ENCODE measurements around the gene TTC1. TPM values are rescaled to one million over a fixed set of nuclear protein-coding genes. Genes with fewer than 3 reads are reported as not detected.
A peak's percentile ranks its signal among the peaks of the same experiment; 100 is the strongest.
"Not testable (repeated sequence)": the region's sequence is repeated elsewhere in the genome, so short reads cannot be mapped to it uniquely, and the experiment has no call there.

Gene TTC1, protein sequence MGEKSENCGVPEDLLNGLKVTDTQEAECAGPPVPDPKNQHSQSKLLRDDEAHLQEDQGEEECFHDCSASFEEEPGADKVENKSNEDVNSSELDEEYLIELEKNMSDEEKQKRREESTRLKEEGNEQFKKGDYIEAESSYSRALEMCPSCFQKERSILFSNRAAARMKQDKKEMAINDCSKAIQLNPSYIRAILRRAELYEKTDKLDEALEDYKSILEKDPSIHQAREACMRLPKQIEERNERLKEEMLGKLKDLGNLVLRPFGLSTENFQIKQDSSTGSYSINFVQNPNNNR
- polyA plus RNA-seq (ENCODE audit: insufficient read depth in 1 of 5, insufficient read length in 5 of 5, low replicate concordance in 1 of 5), result 10 to 100 TPM; 55.0 to 66.3 (median 58.8) TPM
- long read RNA-seq, donor 1, transcript TTC1-201 (8 exons, 1,467 nt), result major isoform, 11 of 80 reads
- long read RNA-seq, donor 1, partial matches to known transcripts, result 65 of 80 reads
- long read RNA-seq, donor 1, other reads (novel, unspliced or antisense), result 0 of 80 reads
- long read RNA-seq, donor 2, transcript TTC1-201 (8 exons, 1,467 nt), result major isoform, 13 of 22 reads
- long read RNA-seq, donor 2, partial matches to known transcripts, result 6 of 22 reads
- long read RNA-seq, donor 2, other reads (novel, unspliced or antisense), result 0 of 22 reads
- long read RNA-seq, donor 3, partial matches to known transcripts, result 12 of 16 reads
- long read RNA-seq, donor 3, other reads (novel, unspliced or antisense), result 0 of 16 reads
- long read RNA-seq, donor 4, transcript TTC1-201 (8 exons, 1,467 nt), result major isoform, 5 of 28 reads
- long read RNA-seq, donor 4, partial matches to known transcripts, result 20 of 28 reads
- long read RNA-seq, donor 4, other reads (novel, unspliced or antisense), result 0 of 28 reads
- long read RNA-seq, donor 5, transcript TTC1-201 (8 exons, 1,467 nt), result major isoform, 19 of 68 reads
- long read RNA-seq, donor 5, partial matches to known transcripts, result 48 of 68 reads
- long read RNA-seq, donor 5, other reads (novel, unspliced or antisense), result 0 of 68 reads
- long read RNA-seq, donor 6, transcript TTC1-201 (8 exons, 1,467 nt), result major isoform, 17 of 127 reads
- long read RNA-seq, donor 6, partial matches to known transcripts, result 105 of 127 reads
- long read RNA-seq, donor 6, other reads (novel, unspliced or antisense), result 0 of 127 reads
- long read RNA-seq, donor 7, transcript TTC1-201 (8 exons, 1,467 nt), result major isoform, 16 of 138 reads
- long read RNA-seq, donor 7, partial matches to known transcripts, result 119 of 138 reads
- long read RNA-seq, donor 7, other reads (novel, unspliced or antisense), result 0 of 138 reads
- long read RNA-seq, donor 8, partial matches to known transcripts, result 7 of 13 reads
- long read RNA-seq, donor 8, other reads (novel, unspliced or antisense), result 0 of 13 reads

DNA sequence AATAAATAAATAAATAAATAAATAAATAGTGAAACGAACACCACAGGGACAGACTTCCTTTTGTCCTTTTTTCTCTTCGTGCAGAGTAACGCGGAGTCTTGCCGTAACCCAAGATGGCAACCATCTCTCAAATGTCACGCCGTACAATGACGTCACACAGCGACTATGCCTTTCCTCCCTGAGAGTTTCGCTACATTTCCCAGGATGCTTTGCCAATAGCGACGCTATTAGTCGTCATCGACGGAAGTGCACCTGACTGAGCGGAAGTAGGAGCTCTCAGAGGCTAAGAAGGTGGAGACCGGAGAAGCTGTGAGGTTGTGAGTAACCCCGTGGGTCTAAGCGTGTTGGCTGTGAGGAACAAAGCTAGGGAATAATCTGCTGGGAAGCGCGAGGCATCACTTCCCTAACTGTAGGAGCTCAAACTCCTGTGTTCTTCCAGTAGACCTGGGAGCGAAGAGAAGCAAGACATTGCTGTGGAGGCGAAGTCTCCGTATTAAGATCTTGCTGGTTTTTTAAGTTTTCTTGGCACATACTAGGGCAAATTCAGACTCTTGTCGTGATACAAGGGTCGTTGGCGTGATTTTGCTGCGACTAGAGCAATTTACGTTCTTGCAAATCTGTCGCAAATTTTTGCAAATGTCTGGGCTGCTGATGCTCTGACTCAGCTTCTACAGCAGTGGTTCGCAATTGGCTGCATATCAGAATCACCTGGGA lies at the start of gene TTC1:
Gene TTC1 (plus strand): TSS at position 263 of the 714 bp plus-strand sequence. CDS start 1,390 bp downstream, outside the sequence.
- peak; percentile 97 to 99 for DNase-seq

DNA sequence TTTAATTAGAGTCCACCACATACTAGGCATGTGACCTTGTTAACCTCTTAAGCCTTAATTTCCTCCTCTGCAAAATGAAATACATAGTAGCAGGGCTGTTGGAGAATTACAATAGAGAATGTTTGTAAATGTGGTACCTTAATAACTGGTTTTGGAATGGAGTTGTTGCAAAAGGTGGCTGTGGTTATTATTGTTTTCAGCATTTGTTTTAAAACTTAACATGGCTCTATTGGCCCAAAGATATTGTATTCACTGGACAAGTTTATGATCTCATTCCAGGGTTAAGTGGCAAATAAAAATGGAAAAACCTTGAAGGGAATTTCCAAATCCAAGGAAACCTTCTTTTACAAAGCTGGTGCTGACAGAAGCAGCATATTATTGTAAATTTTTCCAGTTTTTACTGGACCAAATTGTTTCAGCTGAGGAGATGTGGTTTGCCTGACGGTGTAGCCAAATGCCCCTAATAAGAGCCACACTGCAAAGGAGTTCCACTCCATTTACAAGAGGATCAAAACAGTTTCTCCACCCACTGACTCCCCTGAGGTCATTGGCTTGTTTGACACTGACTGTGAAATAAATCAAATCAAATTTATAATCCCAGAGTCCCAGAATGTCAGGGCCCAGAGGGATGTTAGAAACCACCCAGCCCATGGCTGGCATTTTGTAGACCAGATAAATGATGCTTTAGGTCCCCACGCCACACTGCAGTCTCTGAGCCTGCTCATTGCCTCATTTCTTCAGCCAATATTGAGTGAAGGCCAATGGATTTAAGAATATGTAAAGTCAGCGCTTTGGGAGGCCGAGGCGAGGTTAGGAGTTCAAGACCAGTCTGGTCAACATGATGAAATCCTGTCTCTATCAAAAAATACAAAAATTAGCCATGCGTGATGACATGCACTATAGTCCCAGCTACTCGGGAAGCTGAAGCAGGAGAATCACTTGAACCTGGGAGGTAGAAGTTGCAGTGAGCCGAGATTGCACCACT lies 47.5 kb upstream of the TTC1 start:
- DNase-seq, result no peak

DNA sequence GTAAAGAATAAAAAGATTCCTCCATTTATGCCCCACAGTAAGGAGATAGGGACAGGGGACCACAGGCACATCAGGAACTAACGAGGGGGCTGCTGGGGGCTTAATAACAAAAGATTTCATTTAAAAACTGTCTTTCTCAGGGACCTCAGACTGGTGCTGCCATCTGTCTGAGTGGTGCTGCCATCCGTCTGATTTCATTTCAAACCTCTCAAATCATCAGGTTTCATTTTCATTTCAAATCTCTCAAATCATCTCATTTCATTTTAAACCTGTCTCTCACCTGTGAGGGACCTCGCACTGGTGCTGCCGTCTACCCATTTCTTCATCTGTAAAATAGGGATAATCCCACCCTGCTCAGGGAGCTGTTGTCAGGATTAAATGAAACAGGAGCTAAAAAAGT lies 46.7 kb upstream of the TTC1 start:
- DNase-seq, result no peak

DNA sequence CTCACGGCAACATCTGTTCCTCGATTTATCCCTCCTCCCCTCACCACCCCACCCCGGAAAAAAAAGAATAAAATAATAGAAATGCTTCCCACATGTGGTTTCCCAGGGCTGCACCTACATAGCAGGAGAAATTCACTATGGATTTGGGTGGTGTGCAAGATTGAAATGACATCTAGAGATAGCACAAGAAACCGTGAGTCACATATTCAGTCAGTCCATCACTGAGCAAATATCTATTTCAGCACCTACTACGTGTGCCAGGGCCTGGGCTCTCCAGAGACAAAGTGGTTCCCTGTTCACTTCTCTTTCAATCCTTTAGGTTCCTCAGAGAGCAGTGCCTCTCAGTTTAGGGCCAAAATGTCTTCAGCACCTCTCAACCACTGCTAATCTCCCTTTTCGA lies 45.0 kb upstream of the TTC1 start:
- no peak for DNase-seq

DNA sequence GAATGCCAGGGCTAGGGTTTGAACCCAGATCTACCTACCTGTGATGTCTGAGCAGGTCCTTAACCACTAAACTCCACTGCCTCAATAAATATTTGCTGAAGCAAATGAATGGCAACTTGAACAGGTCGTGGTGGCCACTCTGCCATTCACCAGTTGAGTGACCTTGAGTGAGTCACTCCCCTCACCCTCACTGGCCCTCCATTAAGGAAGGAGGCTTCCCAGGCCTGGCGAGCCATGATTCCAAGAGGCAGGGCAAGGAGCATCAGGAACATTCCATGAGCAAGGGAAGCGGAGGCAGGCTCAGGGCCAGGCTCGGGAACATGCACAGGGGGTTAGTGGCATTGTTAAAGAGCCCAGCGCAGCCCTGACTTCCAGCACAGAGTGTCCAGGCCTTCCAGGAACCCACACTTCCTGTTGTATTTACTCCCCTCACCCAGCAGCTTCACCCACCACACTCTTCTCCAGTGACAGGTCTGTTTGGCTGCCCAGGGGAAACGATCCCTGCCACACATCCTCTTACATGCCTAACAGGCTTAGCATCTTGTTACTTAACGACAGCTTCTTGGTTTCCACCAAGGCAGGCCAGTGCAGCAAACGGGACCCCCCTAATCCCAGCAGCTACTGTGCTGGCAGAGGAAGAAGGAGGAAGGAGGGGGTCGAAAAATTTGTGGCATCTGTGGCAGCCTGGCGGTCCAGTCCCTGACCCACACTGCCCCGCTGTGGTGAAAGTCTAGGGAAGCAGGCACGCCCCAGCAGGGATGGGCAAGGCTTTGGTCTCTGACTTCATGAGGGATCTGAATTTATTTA lies 43.7 kb upstream of the TTC1 start:
- DNase-seq, result peak; percentile 34 to 46

DNA sequence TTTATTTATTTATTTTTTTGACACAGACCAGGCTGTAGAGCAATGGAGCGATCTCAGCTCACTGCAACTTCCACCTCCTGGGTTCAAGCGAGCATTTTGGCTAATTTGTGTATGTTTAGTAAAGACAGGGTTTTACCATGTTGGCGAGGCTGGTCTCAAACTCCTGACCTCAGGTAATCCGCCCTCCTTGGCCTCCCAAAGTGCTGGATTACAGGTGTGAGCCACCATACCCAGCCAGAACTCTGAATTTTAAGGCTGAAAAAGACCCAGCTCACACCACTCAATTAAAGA lies 43.2 kb upstream of the TTC1 start:
- DNase-seq, result not testable (repeated sequence)

DNA sequence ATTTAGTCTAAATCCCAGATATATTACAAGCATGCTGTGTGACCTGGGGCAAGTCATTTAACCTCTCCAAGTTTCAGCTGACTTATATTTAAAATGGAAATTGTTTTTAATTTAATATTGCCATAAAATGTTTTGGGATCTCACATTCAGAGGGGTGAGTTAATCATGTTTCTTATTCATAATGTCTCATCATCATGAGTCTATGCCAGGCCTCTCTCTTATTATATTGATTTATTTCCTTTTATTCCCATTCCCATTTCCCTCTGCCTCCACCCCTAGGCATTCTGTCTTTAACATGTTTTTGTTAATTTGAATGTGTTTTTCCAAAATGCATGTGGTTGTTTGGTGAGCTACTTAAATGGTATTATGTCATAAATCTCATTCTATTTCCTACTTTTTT lies 39.0 kb upstream of the TTC1 start:
- DNase-seq, result no peak

DNA sequence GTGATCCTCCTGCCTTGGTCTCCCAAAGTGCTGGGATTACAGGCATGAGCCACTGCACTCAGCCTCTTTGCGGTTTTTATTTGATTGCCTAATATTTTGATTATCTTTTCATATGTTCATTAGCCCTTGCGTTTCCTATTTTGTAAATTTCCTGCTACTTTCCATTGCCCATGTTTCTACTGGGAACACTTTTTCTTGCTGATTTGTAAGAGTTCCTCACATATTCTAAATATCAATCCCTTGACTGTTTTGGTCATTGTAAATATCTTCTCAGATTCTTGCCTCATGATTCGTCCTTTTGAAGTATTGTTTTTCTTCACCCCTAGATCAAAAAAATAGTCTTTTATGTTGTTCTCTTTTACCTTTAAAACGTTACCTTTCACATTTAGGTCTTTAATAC lies 37.9 kb upstream of the TTC1 start:
- DNase-seq, result no peak

DNA sequence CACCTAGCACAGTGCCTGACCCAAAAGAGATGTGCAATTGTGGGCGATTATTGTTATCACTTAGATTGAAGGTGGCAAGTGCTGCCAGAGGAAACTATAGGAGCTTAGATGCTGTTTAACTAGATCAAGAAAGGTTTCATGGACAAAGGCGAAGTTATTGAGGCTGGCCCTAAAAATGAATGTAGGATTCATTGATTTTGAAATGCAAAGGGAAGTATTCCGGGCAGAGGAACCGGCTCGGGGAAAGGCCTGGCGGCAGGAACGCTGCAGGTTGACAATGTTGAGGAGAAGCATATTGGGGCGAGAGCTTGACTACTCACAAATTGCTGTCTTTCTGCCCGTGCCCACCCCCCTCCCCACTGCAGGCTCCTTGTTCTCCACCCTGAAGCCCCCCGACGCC lies 37.4 kb upstream of the TTC1 start:
- no peak for DNase-seq

DNA sequence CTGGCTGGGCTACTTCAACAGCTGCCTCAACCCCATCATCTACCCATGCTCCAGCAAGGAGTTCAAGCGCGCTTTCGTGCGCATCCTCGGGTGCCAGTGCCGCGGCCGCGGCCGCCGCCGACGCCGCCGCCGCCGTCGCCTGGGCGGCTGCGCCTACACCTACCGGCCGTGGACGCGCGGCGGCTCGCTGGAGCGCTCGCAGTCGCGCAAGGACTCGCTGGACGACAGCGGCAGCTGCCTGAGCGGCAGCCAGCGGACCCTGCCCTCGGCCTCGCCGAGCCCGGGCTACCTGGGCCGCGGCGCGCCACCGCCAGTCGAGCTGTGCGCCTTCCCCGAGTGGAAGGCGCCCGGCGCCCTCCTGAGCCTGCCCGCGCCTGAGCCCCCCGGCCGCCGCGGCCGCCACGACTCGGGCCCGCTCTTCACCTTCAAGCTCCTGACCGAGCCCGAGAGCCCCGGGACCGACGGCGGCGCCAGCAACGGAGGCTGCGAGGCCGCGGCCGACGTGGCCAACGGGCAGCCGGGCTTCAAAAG lies 36.9 kb upstream of the TTC1 start:
- DNase-seq, result no peak

DNA sequence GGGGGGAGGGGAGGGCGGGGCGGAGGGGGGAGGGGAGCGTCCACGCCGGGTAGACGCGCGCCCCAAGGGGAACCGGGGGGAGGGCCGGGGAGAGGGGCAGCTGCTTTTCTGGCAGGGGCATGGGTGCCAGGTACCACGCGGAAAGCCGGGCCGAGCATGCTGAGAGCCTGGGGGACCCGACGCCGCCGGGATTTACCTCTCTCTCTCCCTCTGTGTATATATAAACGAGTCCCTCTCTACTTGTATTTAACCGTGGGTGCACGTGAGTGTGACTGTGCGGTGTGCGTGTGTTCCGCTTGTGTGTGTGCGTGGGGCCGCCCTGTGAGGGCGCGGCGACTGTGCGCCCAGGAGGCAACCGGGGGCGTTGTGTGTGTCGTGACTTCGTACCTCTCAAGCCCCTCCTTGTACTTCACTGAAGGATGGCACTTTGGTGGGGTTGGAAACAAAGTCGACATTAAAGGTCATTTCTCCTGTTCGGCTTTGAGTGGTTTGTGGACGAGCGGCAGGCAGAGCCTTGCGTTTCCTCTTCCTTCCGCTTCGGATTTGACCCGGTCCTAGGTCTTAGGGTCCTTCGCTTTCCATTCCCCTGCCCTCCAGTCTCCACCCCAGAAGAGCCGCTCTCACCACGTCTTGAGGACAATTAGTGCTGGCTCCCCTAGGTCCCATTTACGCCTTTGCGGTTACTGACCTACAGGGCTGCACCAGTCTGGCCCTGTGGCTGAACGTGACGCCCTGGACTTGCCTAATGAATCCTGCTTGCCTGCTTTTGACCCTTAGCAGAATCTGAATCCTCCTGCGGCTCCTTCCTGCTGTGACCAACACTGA lies 36.2 kb upstream of the TTC1 start:
- no peak for DNase-seq

DNA sequence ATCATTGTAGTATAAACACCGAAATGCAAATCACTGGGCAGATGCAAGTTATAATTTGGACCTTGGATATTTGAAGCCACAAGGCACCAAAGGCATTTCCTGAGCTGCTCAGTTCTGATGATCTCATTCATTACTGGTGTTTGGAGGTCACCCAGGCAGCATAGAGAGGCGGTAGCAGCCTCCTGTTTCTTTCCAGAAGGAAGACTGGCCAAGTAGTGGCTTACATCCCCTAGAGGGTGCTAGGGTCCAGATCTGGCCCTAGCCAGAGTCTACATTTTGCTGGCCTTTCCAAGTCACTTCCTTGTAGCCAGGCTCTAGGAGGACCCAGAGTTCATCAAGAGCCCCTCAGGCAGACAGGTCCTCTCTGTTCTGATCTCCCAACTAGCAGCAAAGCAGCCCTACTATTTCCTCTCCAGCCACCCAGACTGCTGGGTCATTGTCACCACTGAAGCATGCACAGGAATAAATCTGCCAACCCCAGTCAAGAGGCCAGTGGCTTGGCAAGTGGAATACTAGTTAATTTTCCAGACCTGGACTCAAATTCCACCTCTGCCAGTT lies 33.4 kb upstream of the TTC1 start:
- DNase-seq, result no peak

DNA sequence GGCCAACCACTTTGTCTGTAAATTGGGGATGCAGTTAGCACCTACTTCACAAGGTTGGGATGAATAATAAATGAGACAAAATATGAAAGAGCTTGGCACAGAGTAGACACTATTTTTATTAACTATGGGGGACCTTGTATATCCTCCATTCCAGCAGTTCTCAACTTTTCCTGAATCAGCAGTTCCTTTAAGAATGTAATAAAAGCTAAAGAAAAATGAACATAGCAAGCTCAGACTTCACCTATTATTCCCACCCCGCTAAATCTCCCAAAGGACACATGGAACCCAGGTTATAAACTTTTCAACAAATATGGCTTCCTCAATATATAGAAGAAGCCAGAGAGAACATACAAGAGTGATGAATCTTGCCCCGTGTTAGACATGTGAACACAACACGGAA lies 32.0 kb upstream of the TTC1 start:
- no peak for DNase-seq

DNA sequence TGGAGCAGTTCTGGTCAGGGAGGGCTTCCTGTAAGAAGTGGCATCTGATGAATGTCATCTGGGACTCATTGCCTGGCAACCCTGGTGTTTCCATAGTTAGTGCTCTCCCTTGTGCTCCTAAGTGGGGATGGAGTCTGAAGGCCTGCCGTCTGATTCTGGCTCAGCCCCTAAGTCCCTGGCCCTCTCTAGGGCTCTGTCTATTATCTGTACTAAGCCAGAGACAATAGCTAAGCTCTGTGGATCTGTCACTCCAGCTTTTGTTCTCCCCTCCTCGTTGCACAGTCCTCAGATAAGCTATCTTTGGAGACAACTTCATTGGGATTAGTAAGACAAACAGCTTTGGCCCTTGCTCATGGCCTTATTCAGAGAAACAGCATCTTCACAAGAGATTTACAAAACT lies 30.6 kb upstream of the TTC1 start:
- no peak for DNase-seq

DNA sequence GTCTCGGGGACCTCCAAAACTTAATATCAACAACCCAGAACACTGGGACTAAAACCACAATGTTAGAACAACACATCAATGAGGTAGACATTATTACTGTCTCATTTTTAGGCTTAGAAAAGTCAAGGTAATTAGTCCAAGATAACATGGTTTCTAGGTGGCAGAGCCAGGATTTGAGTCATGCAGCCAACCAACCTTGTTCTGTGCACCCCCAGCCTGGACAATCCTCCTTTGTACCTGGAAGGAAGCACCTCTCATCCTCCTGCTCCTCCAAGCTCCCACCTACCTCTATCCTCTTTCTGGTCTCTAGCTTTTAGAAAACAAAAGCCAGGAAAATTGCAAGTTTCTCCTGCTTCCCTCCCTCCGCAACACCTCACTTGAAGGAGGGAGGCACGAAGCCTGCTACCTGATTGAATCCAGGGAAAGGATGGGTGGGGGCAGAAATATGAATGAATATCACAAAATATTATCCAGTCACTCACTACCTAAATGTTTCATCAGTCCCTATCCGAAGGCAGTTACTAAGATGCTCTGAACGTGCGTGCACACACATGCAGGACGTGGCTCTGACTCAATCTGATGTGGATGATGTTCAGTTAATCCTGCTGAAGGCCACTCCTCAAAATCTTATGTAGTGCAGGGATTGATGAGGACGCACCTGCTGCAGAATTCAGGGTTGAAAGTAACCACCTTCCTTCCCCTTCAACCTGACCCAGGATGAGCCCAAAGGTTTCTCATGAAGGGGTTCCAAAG lies 26.3 kb upstream of the TTC1 start:
- no peak for DNase-seq

DNA sequence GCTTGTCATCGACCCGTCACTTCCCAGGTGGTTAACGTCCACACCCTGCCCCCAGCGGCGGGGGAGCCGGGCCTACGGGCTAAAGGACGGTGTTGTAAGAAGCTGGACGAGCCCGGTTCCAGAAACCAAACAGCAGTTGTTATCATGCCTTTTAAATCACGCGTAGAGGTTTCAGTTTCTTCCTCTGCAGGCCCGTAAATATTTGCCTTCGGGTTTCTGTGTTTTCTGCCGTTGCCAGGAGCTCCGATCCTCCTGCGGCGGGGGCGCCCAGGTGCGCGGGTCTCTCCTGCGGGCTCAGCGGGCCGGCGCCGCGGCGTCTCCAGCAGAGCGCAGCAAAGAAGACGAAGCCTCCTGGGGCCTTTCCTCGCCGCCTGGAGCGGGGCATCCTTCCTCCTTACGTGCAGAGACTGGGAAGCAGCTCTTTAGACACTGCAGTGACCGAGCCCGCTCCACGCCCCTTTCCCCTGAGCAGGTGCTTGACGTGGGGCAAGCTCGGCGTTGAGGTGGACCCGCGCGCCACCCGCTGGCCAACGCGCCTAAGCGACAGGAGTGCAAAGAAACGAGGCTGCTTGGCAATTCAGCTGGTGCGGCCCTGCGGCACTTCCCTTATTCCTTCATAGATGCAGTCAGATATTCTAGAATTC lies 21.8 kb upstream of the TTC1 start:
- DNase-seq, result peak; percentile 54 to 68
